Measurements from ENCODE around the gene RPS4Y1. TPM values are rescaled to one million over a fixed set of nuclear protein-coding genes. Genes with fewer than 3 reads are reported as not detected.

The RPS4Y1 gene
- polyA plus RNA-seq, 1 donor (not counting 4 experiments of a cell fraction or from before 2014, with no cell fraction given) = not detected

- Histone ChIP-seq H3K79me2 (ENCODE audit: control insufficient read depth, insufficient read depth, low read length) (no peaks in the 10 kb centered on the region), H3K9me1 (ENCODE audit: control insufficient read depth, extremely low read depth, insufficient read depth, low read length) (no peaks in the 10 kb centered on the region), H3K27me3 (ENCODE audit: control insufficient read depth, extremely low read depth, insufficient read depth, low read length) (no peaks in the 10 kb centered on the region), H4K20me1 (ENCODE audit: control insufficient read depth, extremely low read depth, insufficient read depth, low read length) (no peaks in the 10 kb centered on the region), H3K27ac (ENCODE audit: control insufficient read depth, insufficient read depth, low read length) (no peak overlapping the region), H3K9ac (ENCODE audit: control insufficient read depth, extremely low read depth, insufficient read depth, low read length) (no peak overlapping the region), H3K9me3 (ENCODE audit: control insufficient read depth, low read depth, low read length) (no peaks in the 10 kb centered on the region), H3K4me1 (ENCODE audit: control insufficient read depth, extremely low read depth, insufficient read depth, low read length) (no peaks in the 10 kb centered on the region), H3K4me2 (ENCODE audit: control insufficient read depth, extremely low read depth, insufficient read depth, low read depth, low read length) (no peak overlapping the region), H3K4me3 (ENCODE audit: control insufficient read depth in 2 of 3, extremely low read depth in 1 of 3, insufficient read depth in 2 of 3, low read depth in 1 of 3, low read length in 3 of 3) (no peak overlapping the region), H2AFZ (ENCODE audit: control insufficient read depth, low read length) (no peak overlapping the region), H3K36me3 (ENCODE audit: control insufficient read depth in 2 of 2, extremely low read depth in 1 of 2, insufficient read depth in 2 of 2, low read length in 2 of 2) (no peaks in the 10 kb centered on the region)
- dilution Hi-C loops (cut with MboI; ENCODE audit: extremely low pct_ligation_motif_present, low sequenced_read_pairs) = no loop called here
- FAIRE-seq (no peak), DNase-seq (ENCODE audit: low read depth, low spot score) (no peak)
- no peak for TF ChIP-seq CTCF (optimal IDR thresholded peaks at IDR 0.05 in 1 of 3, IDR thresholded peaks at IDR 0.05 in 1 of 3, conservative IDR thresholded peaks at IDR 0.05 in 1 of 3; ENCODE audit: extremely low read depth in 1 of 3, insufficient read depth in 2 of 3, low read length in 3 of 3)
- TF ChIP-seq EZH2 (IDR thresholded peaks at IDR 0.05; ENCODE audit: low read length) = no peak
These were observed 19.1 kb downstream of the RPS4Y1 start for GRCh38 chrY:2860511-2860910.

DNA sequence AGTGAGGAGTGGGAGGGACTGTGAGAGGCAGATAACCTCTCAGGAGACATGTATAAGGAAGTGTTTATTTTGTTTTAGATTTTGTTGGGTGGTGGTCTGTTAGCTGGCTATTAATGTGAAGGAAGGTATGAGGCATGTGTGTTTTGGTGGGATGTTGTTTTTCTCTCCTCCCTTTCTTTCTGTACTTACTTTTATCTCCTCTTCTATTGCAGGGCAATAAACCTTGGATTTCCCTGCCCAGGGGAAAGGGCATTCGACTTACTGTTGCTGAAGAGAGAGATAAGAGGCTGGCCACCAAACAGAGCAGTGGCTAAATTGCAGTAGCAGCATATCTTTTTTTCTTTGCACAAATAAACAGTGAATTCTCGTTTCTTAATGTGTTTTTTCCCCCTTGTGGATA lies 25.2 kb downstream of the RPS4Y1 start:
- no peak overlapping the region for H3K27ac ChIP-seq (ENCODE audit: control insufficient read depth, insufficient read depth, low read length)
- dilution Hi-C loops (cut with MboI; ENCODE audit: extremely low pct_ligation_motif_present, low sequenced_read_pairs) = no loop called here
- H2AFZ ChIP-seq (ENCODE audit: control insufficient read depth, low read length) = no peak overlapping the region
- no peaks in the 10 kb centered on the region for H3K9me3 ChIP-seq (ENCODE audit: control insufficient read depth, low read depth, low read length)
- H3K9ac ChIP-seq (ENCODE audit: control insufficient read depth, extremely low read depth, insufficient read depth, low read length) = no peak overlapping the region
- DNase-seq (ENCODE audit: low read depth, low spot score) (no peak), FAIRE-seq (no peak)
- H3K4me3 ChIP-seq (ENCODE audit: control insufficient read depth in 2 of 3, extremely low read depth in 1 of 3, insufficient read depth in 2 of 3, low read depth in 1 of 3, low read length in 3 of 3) = no peak overlapping the region
- no peak overlapping the region for H3K4me2 ChIP-seq (ENCODE audit: control insufficient read depth, extremely low read depth, insufficient read depth, low read depth, low read length)
- H3K79me2 ChIP-seq (ENCODE audit: control insufficient read depth, insufficient read depth, low read length) = no peaks in the 10 kb centered on the region
- no peaks in the 10 kb centered on the region for H4K20me1 ChIP-seq (ENCODE audit: control insufficient read depth, extremely low read depth, insufficient read depth, low read length)
- H3K4me1 ChIP-seq (ENCODE audit: control insufficient read depth, extremely low read depth, insufficient read depth, low read length) = no peaks in the 10 kb centered on the region
- no peaks in the 10 kb centered on the region for H3K9me1 ChIP-seq (ENCODE audit: control insufficient read depth, extremely low read depth, insufficient read depth, low read length)
- H3K36me3 ChIP-seq (ENCODE audit: control insufficient read depth in 2 of 2, extremely low read depth in 1 of 2, insufficient read depth in 2 of 2, low read length in 2 of 2) = no peaks in the 10 kb centered on the region
- H3K27me3 ChIP-seq (ENCODE audit: control insufficient read depth, extremely low read depth, insufficient read depth, low read length) = no peaks in the 10 kb centered on the region
- TF ChIP-seq EZH2 (IDR thresholded peaks at IDR 0.05; ENCODE audit: low read length) (no peak), CTCF (optimal IDR thresholded peaks at IDR 0.05 in 1 of 3, IDR thresholded peaks at IDR 0.05 in 1 of 3, conservative IDR thresholded peaks at IDR 0.05 in 1 of 3; ENCODE audit: extremely low read depth in 1 of 3, insufficient read depth in 2 of 3, low read length in 3 of 3) (no peak)
